ENCODE data around the gene NECAB3.

Gene NECAB3

DNA sequence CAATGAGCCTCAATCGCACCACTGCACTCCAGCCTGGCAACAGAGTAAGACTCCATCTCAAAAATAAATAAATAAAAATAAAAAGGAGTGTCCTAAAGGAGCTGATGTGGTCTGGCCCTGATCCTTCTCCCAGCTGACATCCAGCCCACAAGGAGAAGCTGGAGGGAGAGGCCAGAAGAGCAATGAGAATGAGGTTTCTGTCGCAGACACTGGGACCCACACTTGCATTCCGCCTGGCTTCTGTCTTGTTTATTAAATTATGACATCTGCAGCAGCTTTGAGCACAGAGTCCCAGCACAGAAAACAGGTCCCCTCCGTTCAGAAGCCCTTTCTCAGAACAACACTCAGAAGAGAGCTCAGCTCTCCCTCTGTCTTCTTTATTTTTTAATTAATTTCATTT, 22.2 kb upstream of the NECAB3 start:
- in situ Hi-C loops (cut with MboI; ENCODE audit: low sequenced_read_pairs, unreplicated experiment), result no loop called here
- TF ChIP-seq, protein P1, sequence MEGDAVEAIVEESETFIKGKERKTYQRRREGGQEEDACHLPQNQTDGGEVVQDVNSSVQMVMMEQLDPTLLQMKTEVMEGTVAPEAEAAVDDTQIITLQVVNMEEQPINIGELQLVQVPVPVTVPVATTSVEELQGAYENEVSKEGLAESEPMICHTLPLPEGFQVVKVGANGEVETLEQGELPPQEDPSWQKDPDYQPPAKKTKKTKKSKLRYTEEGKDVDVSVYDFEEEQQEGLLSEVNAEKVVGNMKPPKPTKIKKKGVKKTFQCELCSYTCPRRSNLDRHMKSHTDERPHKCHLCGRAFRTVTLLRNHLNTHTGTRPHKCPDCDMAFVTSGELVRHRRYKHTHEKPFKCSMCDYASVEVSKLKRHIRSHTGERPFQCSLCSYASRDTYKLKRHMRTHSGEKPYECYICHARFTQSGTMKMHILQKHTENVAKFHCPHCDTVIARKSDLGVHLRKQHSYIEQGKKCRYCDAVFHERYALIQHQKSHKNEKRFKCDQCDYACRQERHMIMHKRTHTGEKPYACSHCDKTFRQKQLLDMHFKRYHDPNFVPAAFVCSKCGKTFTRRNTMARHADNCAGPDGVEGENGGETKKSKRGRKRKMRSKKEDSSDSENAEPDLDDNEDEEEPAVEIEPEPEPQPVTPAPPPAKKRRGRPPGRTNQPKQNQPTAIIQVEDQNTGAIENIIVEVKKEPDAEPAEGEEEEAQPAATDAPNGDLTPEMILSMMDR (IDR thresholded peaks at IDR 0.05; ENCODE audit: borderline replicate concordance, control extremely low read depth, extremely low read depth, insufficient read depth, missing control alignments), result no peak
- DNase-seq (ENCODE audit: low spot score), result no peak

DNA sequence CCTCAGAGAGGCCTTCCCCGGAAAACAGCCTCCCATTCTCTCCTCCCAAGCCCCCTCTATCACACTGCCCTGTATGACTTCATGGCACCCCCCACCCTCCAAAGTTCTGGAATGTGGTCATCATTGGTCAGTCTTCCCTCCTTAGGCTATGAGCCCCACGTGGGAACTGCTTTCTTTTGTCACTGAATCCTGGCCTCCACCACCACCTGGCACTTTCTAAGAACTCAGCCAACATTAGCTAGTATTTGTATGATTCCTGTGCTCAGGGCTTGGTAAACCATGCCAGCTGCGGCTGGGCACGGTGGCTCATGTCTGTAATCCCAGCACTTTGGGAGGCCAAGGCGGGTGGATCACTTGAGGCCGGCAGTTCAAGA, 20.4 kb upstream of the NECAB3 start:
- in situ Hi-C loops (cut with MboI; ENCODE audit: low sequenced_read_pairs, unreplicated experiment), result no loop called here
- TF ChIP-seq, protein P1 (IDR thresholded peaks at IDR 0.05; ENCODE audit: borderline replicate concordance, control extremely low read depth, extremely low read depth, insufficient read depth, missing control alignments), result no peak
- DNase-seq (ENCODE audit: low spot score), result no peak

DNA sequence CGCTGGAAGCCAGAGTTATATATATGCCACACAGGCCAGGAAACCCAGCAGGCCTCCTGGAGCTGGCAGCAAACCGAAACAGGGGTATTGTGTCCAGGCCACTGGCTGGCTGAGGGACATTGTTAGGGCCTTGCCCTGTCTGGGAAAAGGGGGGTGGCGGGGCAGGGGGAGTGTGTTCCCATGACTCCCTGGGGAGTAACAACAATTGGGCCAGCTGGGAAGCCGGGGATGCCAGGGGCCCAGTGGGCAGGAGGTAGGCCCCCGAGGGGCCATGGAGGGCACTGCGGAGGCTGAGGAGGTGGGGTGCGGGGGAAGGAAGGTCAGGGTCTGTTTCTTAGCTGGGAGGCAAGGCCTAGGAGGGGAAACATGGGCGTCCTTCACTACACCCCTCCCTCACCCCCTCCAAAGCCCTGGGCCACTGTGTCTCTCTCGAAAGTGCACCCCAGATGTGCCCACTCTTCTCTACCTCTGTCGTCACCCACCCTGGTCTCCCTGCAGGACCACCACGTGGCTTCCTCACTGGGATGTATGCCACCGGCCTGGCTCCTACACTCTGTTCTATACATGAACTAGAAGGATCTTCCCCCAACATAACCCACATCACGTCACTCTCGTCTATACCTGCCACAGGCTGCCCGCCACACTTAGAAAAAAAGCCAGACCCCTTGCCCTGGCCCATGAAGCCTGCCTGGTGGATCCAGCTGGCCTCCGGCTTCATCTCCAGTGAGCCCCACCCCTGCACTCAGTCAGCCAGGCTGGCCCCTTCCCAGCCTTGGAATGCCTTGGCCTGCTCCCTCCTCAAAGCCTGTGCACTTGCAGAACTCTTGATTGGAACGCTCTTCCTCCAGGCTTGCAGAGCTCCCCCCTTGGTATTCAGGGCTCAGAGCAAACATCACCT, 19.8 kb upstream of the NECAB3 start:
- in situ Hi-C loops (cut with MboI; ENCODE audit: low sequenced_read_pairs, unreplicated experiment), result no loop called here
- TF ChIP-seq, protein P1 (IDR thresholded peaks at IDR 0.05; ENCODE audit: borderline replicate concordance, control extremely low read depth, extremely low read depth, insufficient read depth, missing control alignments), result no peak
- DNase-seq (ENCODE audit: low spot score), result no peak

DNA sequence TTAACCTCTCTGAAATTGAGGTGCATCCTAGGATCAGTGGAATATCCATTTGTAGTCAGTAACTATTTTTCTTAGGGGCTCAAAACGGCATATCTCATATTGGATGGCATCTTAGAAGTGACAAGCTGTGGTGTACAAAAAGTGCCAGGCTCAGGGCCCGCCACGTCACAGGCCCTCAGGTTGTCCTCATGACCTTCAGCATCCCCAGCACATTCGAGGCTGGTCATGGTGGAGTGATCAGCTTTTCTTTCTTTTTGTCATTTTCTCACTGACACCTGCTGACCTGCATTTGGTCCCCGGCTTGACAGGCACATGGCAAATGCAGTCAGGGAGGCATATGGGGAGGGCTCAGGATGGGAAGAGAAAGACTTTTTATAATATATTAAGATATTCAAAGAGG, 19.1 kb upstream of the NECAB3 start:
- DNase-seq (ENCODE audit: low spot score), result no peak
- TF ChIP-seq, protein P1 (IDR thresholded peaks at IDR 0.05; ENCODE audit: borderline replicate concordance, control extremely low read depth, extremely low read depth, insufficient read depth, missing control alignments), result no peak
- in situ Hi-C loops (cut with MboI; ENCODE audit: low sequenced_read_pairs, unreplicated experiment), result no loop called here

DNA sequence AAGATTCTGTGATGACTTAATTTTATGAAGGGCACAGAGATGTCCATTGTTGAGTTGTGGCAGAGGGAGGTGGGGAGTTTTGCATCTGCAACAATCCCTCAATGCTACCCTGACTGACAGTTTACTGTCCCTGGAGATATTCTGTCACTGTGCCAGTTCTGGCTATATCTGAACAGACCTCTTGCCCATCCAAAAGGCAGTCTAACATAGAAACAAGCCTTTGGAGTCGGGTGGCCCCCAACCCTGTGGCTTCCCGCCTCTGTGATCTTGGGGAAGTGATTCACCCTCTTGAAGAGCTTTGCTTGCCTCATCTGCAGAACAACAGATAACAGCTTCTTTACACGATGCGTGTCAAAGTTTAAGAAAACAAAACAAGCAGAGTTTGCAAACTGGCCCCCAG, 15.7 kb upstream of the NECAB3 start:
- in situ Hi-C loops (cut with MboI; ENCODE audit: low sequenced_read_pairs, unreplicated experiment), result no loop called here
- TF ChIP-seq, protein P1 (IDR thresholded peaks at IDR 0.05; ENCODE audit: borderline replicate concordance, control extremely low read depth, extremely low read depth, insufficient read depth, missing control alignments), result no peak
- no peak for DNase-seq (ENCODE audit: low spot score)

DNA sequence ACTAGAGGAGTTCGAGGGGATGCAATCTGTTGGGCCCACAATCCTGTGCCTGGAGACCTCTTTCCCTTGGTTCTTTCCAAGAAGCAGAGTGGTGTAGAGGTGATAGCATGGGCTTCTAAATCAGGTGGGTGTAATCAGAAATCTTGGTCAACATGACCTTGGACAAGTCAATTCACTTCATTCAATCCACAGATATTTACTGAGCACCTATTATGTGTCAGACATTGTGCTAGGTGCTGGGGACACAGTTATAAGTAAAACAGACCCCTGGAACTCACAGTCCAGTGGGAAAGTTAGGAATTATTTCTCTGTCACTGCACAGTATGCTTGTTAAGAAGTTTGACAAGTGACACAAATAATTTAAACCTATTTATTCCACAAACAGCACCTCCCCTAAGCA, 15.3 kb upstream of the NECAB3 start:
- TF ChIP-seq, protein P1 (IDR thresholded peaks at IDR 0.05; ENCODE audit: borderline replicate concordance, control extremely low read depth, extremely low read depth, insufficient read depth, missing control alignments), result no peak
- DNase-seq (ENCODE audit: low spot score), result no peak
- in situ Hi-C loops (cut with MboI; ENCODE audit: low sequenced_read_pairs, unreplicated experiment), result no loop called here

Data from GM13976 (cell line).